Fibroblast of skin of left biceps (primary cell): ENCODE measurements around the gene SUMF2.
"Not testable (repeated sequence)": the region's sequence is repeated elsewhere in the genome, so short reads cannot be mapped to it uniquely, and the experiment has no call there.

ENCODE experiments used
- DNase-seq, 2 experiments: peaks; one replicate each; pipeline ENCODE4 v3.0.0-alpha.2; 2013; ENCODE audit warnings: low read depth in 2 of 2

Gene SUMF2

GRCh38 chr7:56063882-56064625 lies at the start of gene SUMF2:
Gene SUMF2, plus strand, starts transcription at chr7:56064286. Its CDS starts 26 bp downstream, at chr7:56064312.
- peak; percentile 46 to 57 for DNase-seq

- not testable (repeated sequence) for DNase-seq
Measured at GRCh38 chr7:56017015-56017414, 47.1 kb upstream of the SUMF2 start.

- no peak for DNase-seq
Measured at GRCh38 chr7:56019501-56019900, 44.6 kb upstream of the SUMF2 start.

- DNase-seq: no peak
Measured at GRCh38 chr7:56023500-56023899, 40.6 kb upstream of the SUMF2 start.

- no peak for DNase-seq
Measured at GRCh38 chr7:56026538-56026937, 37.5 kb upstream of the SUMF2 start.

GRCh38 chr7:56028942-56029630 lies 35.0 kb upstream of the SUMF2 start:
- no peak for DNase-seq

GRCh38 chr7:56030340-56030739 lies 33.7 kb upstream of the SUMF2 start:
- DNase-seq: no peak

GRCh38 chr7:56031556-56031955 lies 32.5 kb upstream of the SUMF2 start:
- not testable (repeated sequence) for DNase-seq

GRCh38 chr7:56032578-56032977 lies 31.5 kb upstream of the SUMF2 start:
- not testable (repeated sequence) for DNase-seq

- peak; percentile 39 to 40 for DNase-seq
Measured at GRCh38 chr7:56033671-56034432, 30.2 kb upstream of the SUMF2 start.

GRCh38 chr7:56040730-56041129 lies 23.4 kb upstream of the SUMF2 start:
- DNase-seq: no peak

- not testable (repeated sequence) for DNase-seq
Measured at GRCh38 chr7:56045758-56046157, 18.3 kb upstream of the SUMF2 start.

GRCh38 chr7:56046721-56047445 lies 17.2 kb upstream of the SUMF2 start:
- DNase-seq: no peak

GRCh38 chr7:56047446-56048116 lies 16.5 kb upstream of the SUMF2 start:
- DNase-seq: not testable (repeated sequence)

- no peak for DNase-seq
Measured at GRCh38 chr7:56048245-56048644, 15.8 kb upstream of the SUMF2 start.

GRCh38 chr7:56048763-56049162 lies 15.3 kb upstream of the SUMF2 start:
- not testable (repeated sequence) for DNase-seq

GRCh38 chr7:56051053-56051338 lies 13.1 kb upstream of the SUMF2 start:
- no peak for DNase-seq

- peak; percentile 96 to 97 for DNase-seq
Measured at GRCh38 chr7:56051339-56052191, 12.5 kb upstream of the SUMF2 start, which contains the start of the genes CCT6A and PSPH. Gene CCT6A, plus strand, starts transcription at chr7:56051765. Its CDS starts 84 bp downstream, at chr7:56051849. Gene PSPH, minus strand, starts transcription at chr7:56051444. Its CDS starts 30,232 bp downstream, at chr7:56021212.

GRCh38 chr7:56053379-56053778 lies 10.7 kb upstream of the SUMF2 start:
- no peak for DNase-seq

GRCh38 chr7:56053993-56054392 lies 10.1 kb upstream of the SUMF2 start:
- DNase-seq: no peak
